Psoas muscle (tissue), 8 donors: ENCODE results near the gene ERRFI1. TPM values are rescaled to one million over a fixed set of nuclear protein-coding genes. Genes with fewer than 3 reads are reported as not detected.
A peak's percentile ranks its signal among the peaks of the same experiment; 100 is the strongest.

Source experiments
- ATAC-seq, 4 donors: fragments of 200-7000 bp; cut with Tn5 transposase; one replicate each; pipeline ENCODE4 v1.9.1; 2020; ENCODE audit warnings: moderate library complexity in 3 of 4, mild to moderate bottlenecking in 2 of 4
- DNase-seq, 2 donors: peaks; one replicate each; pipeline ENCODE4 v3.0.0-alpha.2; 2020
- H3K27ac ChIP-seq: fragments of 200-600 bp; one replicate; pipeline ENCODE4 v1.8.0; 2022
- H3K27me3 ChIP-seq, 3 donors: fragments of 200-600 bp in 1 of 3; one replicate each; pipeline versions ENCODE4 v1.6.1 to v1.8.0; 2013 to 2022; ENCODE audit warnings: low read length in 2 of 3, mild to moderate bottlenecking in 2 of 3, moderate library complexity in 1 of 3; ENCODE audit not compliant: insufficient read depth in 3 of 3
- H3K36me3 ChIP-seq, 2 donors: fragments of 200-600 bp in 1 of 2; one replicate each; pipeline versions ENCODE4 v1.6.1 to v1.8.0; 2013 to 2022; ENCODE audit warnings: low read depth in 1 of 2, mild to moderate bottlenecking in 1 of 2, moderate library complexity in 1 of 2; ENCODE audit not compliant: insufficient read depth in 1 of 2
- H3K4me1 ChIP-seq: fragments of 200-600 bp; one replicate; pipeline ENCODE4 v1.8.0; 2022
- H3K4me3 ChIP-seq: fragments of 200-600 bp; one replicate; pipeline ENCODE4 v1.8.0; 2022; ENCODE audit warnings: mild to moderate bottlenecking
- H3K9me3 ChIP-seq: fragments of 200-600 bp; one replicate; pipeline ENCODE4 v1.8.0; 2022
- WGBS, 3 donors: extraction: QIAGEN DNeasy Blood & Tissue Kit; methylation state at CpG; one replicate each; pipeline versions ENCODE4 v1.1.6 to v1.1.7; 2013; 5-methylcytosine and 5-hydroxymethylcytosine counted together
- intact Hi-C, 2 donors: fragments of 100-400 bp; cut with DNase I; formaldehyde crosslinking; loops; one replicate each; pipeline versions ENCODE4 v1.11.0 to v1.14.2; 2022
- polyA plus RNA-seq, 3 donors: library from polyadenylated mRNA; stranded (reverse); fragments of 200-250 nt; gene quantifications; one replicate each; pipeline ENCODE4 v1.2.3, GENCODE V29; 2013
- total RNA-seq, 4 donors: library from RNA; stranded (reverse); fragmentation: NEBNext Ultra II Directional in 2 of 4; extraction: Animal tissue kit (Norgen Biotek cat#: 25700) in 2 of 4; gene quantifications; one replicate each; pipeline versions ENCODE4 v1.2.1 to v1.2.4, GENCODE V29; 2021 to 2023
- TF ChIP-seq, protein P1 (sequence below): fragments of 200-600 bp; IDR thresholded peaks from one replicate; pipeline ENCODE4 v1.8.0; 2022; ENCODE audit warnings: antibody characterized with exemption
- donor health status: healthy with polysubstance abuse.
- donor health status: DM: no; HTN: no; CAD: no; lungs with moderate emphysema.
- donor health status: Bipolar disorder and iron deficiency.
- donor health status: healthy.
- donor health status: DM: yes; HTN: yes; CAD: no.
- donor health status: DM: no; HTN: no; CAD: no.
- donor health status: DM: no; HTN: no; CAD: no.
- donor health status: DM: yes; HTN: yes; CAD: no.

The ERRFI1 gene
- total and polyA plus RNA-seq, 7 donors, result 23.2 to 99.9 (median 63.3) TPM

DNA sequence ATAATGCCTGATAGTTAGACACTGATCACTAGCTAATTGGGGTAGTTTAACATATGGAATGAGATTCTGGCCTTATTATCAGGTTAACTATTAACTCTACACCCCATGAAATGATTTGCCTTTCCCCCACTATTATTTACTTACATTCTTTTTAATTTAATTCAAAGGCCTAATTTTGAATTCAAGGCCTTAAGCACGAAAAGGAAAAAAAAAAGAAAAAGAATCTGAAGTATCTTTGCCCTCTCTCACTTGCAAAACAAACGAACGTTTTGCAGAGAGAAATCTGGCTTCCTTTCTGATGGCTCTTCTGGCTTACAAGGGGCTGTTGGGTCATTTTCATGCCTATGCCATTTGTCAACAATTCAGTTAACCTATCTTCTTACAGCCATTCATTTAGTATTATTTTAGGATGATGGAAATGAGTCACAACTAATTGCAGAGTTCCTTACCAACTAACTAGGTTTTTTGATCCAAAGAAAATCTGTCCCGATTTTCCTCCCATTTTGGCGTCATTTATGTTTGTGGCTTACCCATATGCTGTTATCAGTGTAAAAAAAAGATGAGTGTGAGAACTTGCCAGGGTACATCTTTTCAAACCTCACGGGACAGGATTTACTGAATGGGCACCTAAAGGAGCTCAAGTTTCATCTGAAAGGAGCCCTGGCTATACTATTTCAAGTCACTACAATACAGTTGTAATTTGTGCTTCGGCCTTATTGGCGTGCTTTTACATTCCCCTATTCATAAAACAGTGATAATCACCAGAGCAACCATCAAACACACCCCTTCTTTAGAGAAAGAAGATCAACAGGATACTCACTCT lies 1.9 kb upstream of the ERRFI1 start:
- no peaks in the 10 kb centered on the region for H3K27me3 ChIP-seq
- no peaks in the 10 kb centered on the region for H3K36me3 ChIP-seq
- no peak for DNase-seq
- WGBS, 3 donors, result 50 to 62% (median 56%) methylated on average over 8 of the region's 8 CpGs
- no peaks in the 10 kb centered on the region for H3K9me3 ChIP-seq
- TF ChIP-seq, protein P1, sequence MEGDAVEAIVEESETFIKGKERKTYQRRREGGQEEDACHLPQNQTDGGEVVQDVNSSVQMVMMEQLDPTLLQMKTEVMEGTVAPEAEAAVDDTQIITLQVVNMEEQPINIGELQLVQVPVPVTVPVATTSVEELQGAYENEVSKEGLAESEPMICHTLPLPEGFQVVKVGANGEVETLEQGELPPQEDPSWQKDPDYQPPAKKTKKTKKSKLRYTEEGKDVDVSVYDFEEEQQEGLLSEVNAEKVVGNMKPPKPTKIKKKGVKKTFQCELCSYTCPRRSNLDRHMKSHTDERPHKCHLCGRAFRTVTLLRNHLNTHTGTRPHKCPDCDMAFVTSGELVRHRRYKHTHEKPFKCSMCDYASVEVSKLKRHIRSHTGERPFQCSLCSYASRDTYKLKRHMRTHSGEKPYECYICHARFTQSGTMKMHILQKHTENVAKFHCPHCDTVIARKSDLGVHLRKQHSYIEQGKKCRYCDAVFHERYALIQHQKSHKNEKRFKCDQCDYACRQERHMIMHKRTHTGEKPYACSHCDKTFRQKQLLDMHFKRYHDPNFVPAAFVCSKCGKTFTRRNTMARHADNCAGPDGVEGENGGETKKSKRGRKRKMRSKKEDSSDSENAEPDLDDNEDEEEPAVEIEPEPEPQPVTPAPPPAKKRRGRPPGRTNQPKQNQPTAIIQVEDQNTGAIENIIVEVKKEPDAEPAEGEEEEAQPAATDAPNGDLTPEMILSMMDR, result no peak
- peaks cover 34% of the 10 kb centered on the region for H3K4me1 ChIP-seq
- ATAC-seq, result peak in 2 of 4 donors; percentile 28 to 59
- H3K27ac ChIP-seq, result peak overlapping the region; percentile 87
- peak overlapping the region; percentile 13 for H3K4me3 ChIP-seq
- intact Hi-C loops, result no loop called here

DNA sequence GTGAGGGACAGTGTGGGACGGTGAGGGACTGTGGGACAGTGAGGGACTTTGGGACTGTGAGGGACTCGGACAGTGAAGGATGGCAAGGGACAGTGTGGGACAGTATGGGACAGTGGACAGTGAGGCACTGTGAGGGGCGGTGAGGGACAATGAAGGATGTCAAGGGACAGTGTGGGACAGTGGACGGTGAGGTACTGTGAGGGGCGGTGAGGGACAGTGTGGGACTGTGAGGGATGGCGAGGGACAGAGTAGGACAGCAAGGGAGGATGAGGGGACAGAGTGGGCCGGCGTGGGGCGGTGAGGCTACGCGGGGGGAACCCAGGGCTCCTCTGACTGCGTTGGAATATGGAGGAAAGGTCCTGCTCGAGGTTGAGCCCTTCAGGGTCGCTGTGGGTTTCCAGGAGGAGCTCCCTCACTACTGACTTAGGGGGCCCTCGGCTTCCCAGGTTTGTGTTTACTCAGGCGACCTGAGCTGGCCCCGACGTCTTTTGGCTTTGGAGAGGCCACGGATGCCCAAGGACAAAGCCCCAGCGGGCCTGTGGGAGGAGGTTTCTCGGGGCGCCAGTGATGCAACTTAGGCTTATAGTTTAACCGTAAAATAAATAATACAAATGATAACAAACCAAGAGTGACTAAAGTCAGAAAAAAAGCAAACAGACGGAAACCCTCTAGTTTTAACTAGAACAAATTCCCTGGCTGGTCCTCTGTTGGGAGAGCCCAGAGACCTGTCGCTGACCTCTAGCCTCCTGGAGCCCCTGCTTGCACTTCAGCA lies 1.1 kb upstream of the ERRFI1 start:
- Histone ChIP-seq H3K9me3 (no peaks in the 10 kb centered on the region), H3K27ac (peak overlapping the region; percentile 87), H3K27me3 (no peaks in the 10 kb centered on the region), H3K36me3 (no peaks in the 10 kb centered on the region), H3K4me3 (peak overlapping the region; percentile 74), H3K4me1 (peaks cover 42% of the 10 kb centered on the region)
- 81 to 87% (median 84%) methylated on average over 25 of the region's 25 CpGs for WGBS, 3 donors
- TF ChIP-seq, protein P1, result no peak
- ATAC-seq (no peak), DNase-seq (peak; percentile 38 to 56)
- intact Hi-C loops, result no loop called here

DNA sequence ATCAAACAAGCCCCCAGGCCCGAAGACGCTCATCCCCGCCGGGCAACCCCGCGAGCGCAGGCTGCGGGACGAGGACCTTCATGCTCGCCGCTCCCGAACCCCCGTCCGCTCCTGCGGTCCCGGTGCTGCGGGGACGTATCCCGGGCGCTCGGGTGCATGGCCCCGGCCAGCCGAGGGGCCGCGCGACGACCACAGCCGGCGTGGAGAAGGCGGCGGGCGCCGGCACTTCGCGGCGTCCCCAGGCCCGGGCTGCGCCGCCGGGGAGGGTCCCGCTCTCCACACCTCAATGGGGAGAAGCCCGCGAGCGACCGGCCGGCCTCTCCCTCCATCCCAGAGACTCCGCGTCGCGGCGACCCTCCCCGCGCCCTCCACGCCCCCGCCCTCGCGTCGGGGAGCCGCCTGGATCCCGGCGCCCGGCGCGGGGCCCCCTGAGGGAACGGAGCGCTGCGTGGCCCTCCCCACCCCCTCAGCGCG lies 401 bp downstream of the ERRFI1 start:
- TF ChIP-seq, protein P1, result no peak
- peak in 3 of 4 donors; percentile 1 to 4 (median 2) for ATAC-seq

DNA sequence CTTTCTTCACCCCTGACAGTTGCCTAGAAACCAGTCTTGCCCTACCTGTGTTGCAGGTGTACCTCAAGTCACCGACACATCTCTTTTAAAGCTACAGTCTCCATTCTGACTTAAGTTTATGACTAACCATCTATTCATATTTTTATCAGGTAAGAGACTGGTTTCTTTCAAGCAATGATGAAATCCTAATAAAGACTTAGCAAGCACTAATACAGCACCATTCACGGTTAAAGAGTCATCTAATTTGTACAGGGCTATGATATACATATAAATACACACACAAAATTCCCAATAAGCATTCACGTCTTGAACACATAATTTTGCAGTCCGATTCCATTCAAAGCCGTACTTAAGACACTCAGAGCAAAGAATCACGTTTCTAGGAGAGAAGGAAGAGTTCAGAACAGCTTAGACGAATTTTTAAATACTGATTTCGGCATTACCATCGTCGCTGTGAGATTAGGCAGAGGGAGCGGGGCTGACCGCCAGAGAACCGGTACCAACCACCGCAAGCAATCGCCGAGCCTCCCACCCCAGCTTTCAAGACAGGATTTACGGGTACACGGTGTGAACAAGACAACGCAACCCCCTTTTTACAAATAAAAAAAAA lies 943 bp downstream of the ERRFI1 start:
- H3K4me1 ChIP-seq, result peaks cover 57% of the 10 kb centered on the region
- H3K27me3 ChIP-seq, result no peaks in the 10 kb centered on the region
- TF ChIP-seq, protein P1, result no peak
- H3K4me3 ChIP-seq, result peak overlapping the region; percentile 74
- WGBS, 3 donors, result 4 to 8% (median 4%) methylated on average over 19 of the region's 19 CpGs
- intact Hi-C loops, result no loop called here
- peak overlapping the region; percentile 87 for H3K27ac ChIP-seq
- H3K9me3 ChIP-seq, result no peaks in the 10 kb centered on the region
- no peaks in the 10 kb centered on the region for H3K36me3 ChIP-seq
- no peak for DNase-seq
- no peak for ATAC-seq

More for the DNA sequence above, 401 bp downstream of the ERRFI1 start:
- H3K27ac ChIP-seq, result peak overlapping the region; percentile 87
- H3K27me3 ChIP-seq, result no peaks in the 10 kb centered on the region
- peaks cover 52% of the 10 kb centered on the region for H3K4me1 ChIP-seq
- H3K4me3 ChIP-seq, result peak overlapping the region; percentile 74
- no peaks in the 10 kb centered on the region for H3K9me3 ChIP-seq
- H3K36me3 ChIP-seq, result no peaks in the 10 kb centered on the region
- no peak for DNase-seq
- intact Hi-C loops, result no loop called here
- WGBS, 3 donors, result 0% methylated on average over 17 to 69 of the region's 69 CpGs
